Keratinocyte (primary cell): ENCODE results near the gene PGC.

ENCODE experiments used
- EZH2 ChIP-seq: IDR thresholded peaks from one replicate; pipeline ENCODE4 v1.6.1; 2012; ENCODE audit warnings: inconsistent platforms, mild to moderate bottlenecking, low read length, moderate library complexity
- TF ChIP-seq, protein P1 (sequence below), 3 experiments: IDR thresholded peaks in 1 of 3; conservative IDR thresholded peaks in 1 of 3; optimal IDR thresholded peaks in 1 of 3; 2 replicates in 2 of 3; 3 replicates in 1 of 3; pipeline versions ENCODE3 to v1.5.1; 2011; ENCODE audit warnings: low read length in 3 of 3, mild to moderate bottlenecking in 3 of 3, moderate library complexity in 2 of 3, control low read depth in 1 of 3, inconsistent platforms in 1 of 3; ENCODE audit not compliant: insufficient read depth in 2 of 3; ENCODE audit errors: extremely low read depth in 1 of 3

DNA sequence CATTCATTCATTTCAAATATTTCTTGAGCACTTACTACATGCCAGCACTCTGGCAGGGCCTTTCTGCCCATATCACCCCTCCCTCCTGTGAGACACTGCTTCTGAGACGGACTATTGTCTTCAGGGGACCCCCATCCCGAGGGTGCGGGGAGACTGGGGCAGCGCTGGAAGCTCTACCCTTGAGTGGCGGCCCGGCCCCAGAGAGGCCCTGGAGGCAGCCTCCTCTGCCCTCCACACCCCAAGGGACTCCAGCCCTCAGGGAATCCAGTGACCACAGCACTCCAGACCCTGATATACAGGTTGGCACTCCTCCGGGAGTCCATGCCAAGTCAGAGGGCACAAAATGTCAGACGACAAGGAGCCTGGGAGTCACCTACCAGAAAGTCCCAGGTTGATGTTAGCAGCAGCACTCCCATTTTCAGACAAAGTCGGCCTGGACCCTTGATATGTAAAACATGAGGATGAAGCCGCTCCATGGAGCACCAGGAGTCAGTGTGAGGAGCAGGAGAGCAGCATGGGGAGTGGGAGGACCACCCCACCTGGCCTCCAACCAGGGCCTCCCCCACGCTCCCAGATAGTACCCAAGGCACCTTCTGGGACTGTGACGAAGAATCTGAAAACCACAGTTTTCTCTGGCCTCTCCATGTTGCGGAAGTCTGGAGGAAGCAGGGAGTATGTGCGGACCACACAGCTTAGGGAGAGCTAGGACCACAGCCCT lies 32.5 kb downstream of the PGC start:
- TF ChIP-seq, protein P1, sequence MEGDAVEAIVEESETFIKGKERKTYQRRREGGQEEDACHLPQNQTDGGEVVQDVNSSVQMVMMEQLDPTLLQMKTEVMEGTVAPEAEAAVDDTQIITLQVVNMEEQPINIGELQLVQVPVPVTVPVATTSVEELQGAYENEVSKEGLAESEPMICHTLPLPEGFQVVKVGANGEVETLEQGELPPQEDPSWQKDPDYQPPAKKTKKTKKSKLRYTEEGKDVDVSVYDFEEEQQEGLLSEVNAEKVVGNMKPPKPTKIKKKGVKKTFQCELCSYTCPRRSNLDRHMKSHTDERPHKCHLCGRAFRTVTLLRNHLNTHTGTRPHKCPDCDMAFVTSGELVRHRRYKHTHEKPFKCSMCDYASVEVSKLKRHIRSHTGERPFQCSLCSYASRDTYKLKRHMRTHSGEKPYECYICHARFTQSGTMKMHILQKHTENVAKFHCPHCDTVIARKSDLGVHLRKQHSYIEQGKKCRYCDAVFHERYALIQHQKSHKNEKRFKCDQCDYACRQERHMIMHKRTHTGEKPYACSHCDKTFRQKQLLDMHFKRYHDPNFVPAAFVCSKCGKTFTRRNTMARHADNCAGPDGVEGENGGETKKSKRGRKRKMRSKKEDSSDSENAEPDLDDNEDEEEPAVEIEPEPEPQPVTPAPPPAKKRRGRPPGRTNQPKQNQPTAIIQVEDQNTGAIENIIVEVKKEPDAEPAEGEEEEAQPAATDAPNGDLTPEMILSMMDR (optimal IDR thresholded peaks at IDR 0.05 in 1 of 3, IDR thresholded peaks at IDR 0.05 in 1 of 3, conservative IDR thresholded peaks at IDR 0.05 in 1 of 3; ENCODE audit: extremely low read depth in 1 of 3, insufficient read depth in 2 of 3, low read length in 3 of 3), result no peak
- no peak for TF ChIP-seq EZH2
